Jurkat, Clone E6-1 (cell line): ENCODE results near the gene DZANK1.
"Not testable (repeated sequence)": the region's sequence is repeated elsewhere in the genome, so short reads cannot be mapped to it uniquely, and the experiment has no call there.

Experiments
- DNase-seq: peaks from one replicate; pipeline ENCODE4 v3.0.0-alpha.2; 2011; ENCODE audit warnings: low read depth, low spot score
- H3K4me3 ChIP-seq: 2 replicates; pipeline ENCODE4 v1.5.1; 2011; ENCODE audit warnings: mild to moderate bottlenecking, low read length, control low read depth, moderate library complexity

DZANK1 gene

DNA sequence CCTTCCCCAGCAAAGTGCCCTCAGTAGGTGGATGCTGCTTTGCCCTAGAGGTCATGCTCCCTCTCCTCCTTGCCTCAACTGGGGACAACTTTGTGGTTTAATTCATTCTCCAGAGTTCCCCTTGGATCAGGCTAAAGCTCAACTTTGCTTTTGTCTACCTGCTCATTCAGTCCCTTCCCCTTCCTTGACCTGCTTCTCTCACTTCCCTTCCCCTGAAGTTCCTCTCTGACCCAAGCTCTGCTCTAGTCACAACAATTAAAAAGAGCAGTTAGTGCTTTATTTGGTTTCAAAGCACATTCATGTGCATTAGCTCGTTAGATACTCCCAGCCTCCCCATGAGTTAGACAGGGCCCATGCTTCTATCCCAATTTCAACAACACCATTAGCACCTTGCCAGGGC, 71.3 kb downstream of the DZANK1 start:
- H3K4me3 ChIP-seq = no peak overlapping the region
- DNase-seq = no peak

GRCh38 chr20:18394363-18394762, 72.5 kb downstream of the DZANK1 start:
- DNase-seq = no peak

DNA sequence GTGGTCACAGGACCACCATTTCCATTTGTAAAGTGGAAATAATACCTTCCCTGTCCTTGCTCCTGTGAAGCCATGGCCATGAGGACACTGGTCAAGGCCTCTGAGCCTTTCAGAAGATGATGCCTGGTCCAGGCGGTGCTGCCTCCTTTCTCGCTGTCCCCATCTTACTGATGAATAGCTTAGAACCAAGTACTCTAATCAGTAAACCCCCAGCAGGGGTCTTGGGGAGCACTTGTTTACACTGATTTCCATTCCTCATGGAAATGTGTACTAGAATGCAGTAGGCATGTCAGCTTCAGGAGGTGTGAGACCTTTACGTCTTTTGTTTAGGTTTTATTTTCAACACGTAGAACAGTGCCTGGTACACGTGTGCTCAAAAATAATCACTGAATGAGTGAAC, 75.1 kb downstream of the DZANK1 start:
- H3K4me3 ChIP-seq = no peak overlapping the region
- DNase-seq = no peak

More at GRCh38 chr20:18394363-18394762, 72.5 kb downstream of the DZANK1 start:
- no peak overlapping the region for H3K4me3 ChIP-seq

- H3K4me3 ChIP-seq = no peak overlapping the region
- DNase-seq = no peak
Observed at GRCh38 chr20:18390201-18390600, 76.6 kb downstream of the DZANK1 start.

DNA sequence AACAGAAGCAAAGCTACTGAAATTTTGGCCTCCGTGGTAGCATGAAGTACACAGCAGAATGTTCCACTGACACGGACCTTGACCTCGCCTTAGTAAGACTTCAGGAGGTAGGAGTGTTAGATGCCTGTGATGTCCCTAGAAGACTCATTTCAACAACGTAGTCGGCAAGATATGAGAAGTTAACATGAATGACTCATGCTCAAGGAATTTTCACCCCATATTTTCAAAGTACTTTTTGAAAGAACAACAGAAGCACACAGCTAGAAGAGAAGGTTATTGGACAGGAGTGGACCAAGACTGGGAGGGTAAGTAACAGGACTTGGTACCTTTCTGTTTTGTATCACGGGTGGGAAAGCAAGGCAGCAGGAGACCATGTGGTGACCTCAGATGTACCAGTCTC, 78.0 kb downstream of the DZANK1 start:
- no peak for DNase-seq
- H3K4me3 ChIP-seq = no peak overlapping the region

GRCh38 chr20:18380908-18381529, 85.8 kb downstream of the DZANK1 start:
- no peak for DNase-seq

DNA sequence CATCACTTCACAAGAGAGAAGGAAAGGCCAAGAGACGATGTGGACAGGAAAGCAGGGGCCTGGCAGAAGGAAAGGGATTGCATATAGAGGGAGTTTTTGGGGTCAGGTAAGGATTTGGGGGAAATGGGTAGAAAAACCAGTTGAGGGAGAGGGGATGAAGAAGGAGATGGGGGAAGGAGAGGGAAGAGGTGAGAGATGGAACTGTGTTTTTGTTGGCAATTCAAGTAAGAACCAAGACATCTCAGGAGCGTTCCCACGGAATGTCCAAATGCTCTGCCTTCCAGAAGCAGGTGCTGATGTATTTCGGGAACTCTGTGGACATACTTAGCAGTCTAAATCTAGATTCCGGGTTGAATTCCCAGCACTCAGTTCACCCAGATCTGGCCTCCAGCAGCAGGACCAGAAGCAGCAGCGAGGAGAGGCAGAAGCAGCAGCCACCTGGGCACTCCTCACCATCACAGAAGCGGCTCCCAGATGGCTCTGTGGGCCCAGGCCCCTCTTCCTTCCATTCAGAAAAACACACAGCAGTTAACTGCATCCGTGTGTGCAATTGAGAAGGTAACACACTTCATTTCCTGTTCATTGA, 88.8 kb downstream of the DZANK1 start:
- no peak overlapping the region for H3K4me3 ChIP-seq
- no peak for DNase-seq

More at GRCh38 chr20:18380908-18381529, 85.8 kb downstream of the DZANK1 start:
- H3K4me3 ChIP-seq = no peak overlapping the region

DNA sequence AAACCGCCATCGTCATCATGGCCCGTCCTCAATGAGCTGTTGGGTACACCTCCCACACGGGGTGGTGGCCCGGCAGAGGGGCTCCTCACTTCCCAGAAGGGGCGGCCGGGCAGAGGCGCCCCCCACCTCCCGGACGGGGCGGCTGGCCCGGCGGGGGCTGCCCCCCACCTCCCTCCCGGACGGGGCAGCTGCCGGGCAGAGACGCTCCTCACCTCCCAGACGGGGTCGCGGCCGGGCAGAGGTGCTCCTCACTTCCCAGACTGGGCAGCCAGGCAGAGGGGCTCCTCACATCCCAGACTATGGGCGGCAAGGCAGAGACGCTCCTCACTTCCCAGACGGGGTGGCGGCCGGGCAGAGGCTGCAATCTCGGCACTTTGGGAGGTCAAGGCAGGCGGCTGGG, 91.3 kb downstream of the DZANK1 start:
- DNase-seq = not testable (repeated sequence)

GRCh38 chr20:18372296-18372695, 94.5 kb downstream of the DZANK1 start:
- no peak overlapping the region for H3K4me3 ChIP-seq
- no peak for DNase-seq

More for the DNA sequence above, 91.3 kb downstream of the DZANK1 start:
- not testable (repeated sequence) for H3K4me3 ChIP-seq

DNA sequence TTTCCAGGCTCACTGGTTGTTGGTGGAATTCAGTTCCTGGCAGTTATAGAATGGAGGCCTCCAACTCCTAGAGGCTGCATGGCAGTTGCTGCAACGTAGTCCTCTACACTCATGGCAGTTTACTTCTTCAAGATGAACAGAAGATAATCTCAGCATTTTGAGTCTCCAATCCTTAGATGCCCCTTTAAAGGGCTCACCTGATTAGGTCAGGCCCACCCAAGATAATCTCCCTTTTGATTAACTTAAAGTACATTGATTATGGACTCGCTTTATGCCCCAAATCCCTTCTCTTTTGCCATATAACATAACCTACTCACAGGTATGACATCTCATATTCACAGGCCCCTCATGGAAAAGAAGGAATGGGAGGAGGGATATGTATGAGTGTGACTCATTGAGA, 102.1 kb downstream of the DZANK1 start:
- no peak overlapping the region for H3K4me3 ChIP-seq
- no peak for DNase-seq

DNA sequence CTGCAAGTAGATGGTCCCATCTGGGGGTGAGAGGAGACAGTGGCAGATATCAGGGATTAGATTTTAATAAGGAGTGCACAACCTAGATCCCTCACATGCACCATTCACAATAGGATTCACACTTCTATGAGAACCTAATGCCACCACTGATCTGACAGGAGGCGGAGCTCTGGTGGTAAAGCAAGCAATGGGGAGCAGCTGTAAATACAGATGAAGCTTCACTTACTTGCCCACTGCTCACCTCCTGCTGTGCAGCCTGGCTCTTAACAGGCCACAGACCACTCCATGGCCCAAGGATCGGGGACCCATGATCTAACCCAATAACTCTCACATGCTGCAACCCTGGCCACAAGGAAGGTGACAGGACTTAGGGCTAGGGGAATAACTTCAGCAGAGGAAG, 103.1 kb downstream of the DZANK1 start:
- DNase-seq = no peak
- no peak overlapping the region for H3K4me3 ChIP-seq

DNA sequence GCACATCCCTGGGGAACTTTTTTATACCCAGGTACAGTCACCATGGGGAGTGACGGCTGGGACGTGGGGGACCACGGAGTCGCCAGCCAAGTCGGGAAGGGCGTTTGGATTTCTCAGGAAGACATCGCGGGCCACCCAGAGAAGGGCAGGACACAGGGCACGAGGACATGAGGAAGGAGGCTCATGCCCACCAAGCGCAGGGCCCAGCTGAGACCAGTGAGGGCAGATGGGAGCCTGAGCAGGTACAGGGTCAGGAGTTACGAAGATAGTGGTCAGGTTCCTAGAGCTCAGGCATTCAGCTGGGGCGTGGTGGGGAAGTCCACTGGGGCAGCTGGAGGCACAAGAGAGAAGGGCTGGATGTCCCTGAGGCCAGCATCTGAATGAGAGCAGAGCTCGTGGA, 103.9 kb downstream of the DZANK1 start:
- no peak for DNase-seq
- H3K4me3 ChIP-seq = no peak overlapping the region

DNA sequence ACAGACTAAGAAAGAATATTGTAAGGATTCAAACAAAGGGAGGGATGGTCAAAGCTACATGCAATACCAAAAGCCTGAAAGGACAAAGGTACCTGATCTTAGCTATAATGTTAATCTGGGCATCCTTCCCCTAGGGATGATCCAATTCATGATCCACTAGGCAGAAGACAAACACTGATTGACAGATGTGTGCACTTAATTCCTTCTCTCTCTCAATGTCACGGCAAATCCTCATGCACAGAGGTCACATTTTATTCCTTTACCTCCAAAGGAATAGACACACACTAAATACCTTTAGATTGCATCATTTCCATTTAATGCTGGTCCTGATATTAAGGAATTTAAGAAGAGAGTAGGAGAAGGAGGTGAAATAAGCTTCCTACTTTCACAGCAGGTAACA, 105.2 kb downstream of the DZANK1 start:
- DNase-seq = no peak
- no peak overlapping the region for H3K4me3 ChIP-seq

DNA sequence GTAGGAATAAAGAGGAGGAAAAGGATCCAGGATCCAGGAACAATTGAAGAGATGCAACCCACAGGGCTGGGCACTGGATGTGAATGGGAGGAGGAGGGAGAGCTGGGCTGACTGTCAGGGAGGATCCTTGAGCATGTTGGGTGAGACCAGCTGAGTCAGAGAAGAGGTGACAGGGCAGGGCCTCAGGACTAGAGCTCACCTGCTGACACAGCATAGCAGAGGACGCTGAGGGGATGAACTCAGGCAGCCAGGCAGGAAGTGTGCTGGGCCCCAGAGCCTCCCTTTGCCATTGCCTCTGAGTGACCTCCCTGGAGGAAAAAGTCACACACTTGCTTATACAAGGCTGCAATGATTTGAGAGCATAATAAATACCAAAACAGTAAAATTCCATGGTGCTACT, 106.2 kb downstream of the DZANK1 start:
- DNase-seq = no peak
- H3K4me3 ChIP-seq = no peak overlapping the region

DNA sequence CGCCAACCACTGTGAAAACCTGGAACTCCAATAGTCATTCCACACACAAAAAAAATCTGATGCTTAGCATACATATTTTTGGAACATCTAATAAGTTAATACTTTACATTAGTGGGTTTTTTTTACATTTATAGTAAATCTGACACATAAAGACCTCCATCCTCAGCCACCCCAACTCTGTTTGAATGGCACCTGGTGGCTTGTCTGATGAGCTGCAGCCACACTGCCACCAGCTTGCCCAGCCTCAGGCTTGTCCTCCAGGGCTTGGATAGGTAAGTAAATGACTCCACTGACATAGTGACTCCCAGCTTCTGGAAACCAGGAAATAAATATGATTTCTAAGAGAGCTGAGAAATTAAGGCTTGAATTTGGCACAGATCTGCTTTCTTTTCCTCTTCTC, 107.0 kb downstream of the DZANK1 start:
- H3K4me3 ChIP-seq = no peak overlapping the region
- DNase-seq = no peak

DNA sequence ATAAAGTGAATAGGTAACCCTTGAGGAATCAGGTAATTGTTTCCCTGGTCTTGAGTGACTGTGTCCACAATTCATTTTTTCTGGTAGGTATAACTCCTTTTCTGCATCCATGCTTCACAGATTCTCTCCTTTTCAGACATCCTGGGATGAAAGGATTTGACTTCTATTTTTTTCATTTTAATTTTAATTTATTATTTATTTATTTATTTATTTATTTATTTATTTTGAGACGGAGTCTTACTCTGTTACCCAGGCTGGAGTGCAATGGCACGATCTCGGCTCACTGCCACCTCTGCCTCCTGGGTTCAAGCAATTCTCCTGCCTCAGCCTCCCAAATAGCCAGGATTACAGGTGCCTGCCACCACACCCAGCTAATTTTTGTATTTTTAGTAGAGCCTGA, 117.1 kb downstream of the DZANK1 start:
- not testable (repeated sequence) for DNase-seq, H3K4me3 ChIP-seq
